ENCODE data around the gene PPM1H.

PPM1H gene

GRCh38 chr12:62683776-62684569, 251.0 kb downstream of the PPM1H start:
- Histone ChIP-seq H3K27ac (ENCODE audit: extremely low read depth, low read depth, low read length) (no peak overlapping the region), H3K4me3 (ENCODE audit: low read depth, low read length) (no peak overlapping the region), H3K36me3 (ENCODE audit: control insufficient read depth in 2 of 2, insufficient read depth in 1 of 2, low read length in 2 of 2) (peaks cover 8 to 19% of the 10 kb centered on the region in 2 experiments), H3K9me3 (ENCODE audit: control insufficient read depth, insufficient read depth, low read depth, low read length) (no peaks in the 10 kb centered on the region), H3K4me1 (ENCODE audit: control insufficient read depth, insufficient read depth, low read length) (no peaks in the 10 kb centered on the region)
- TF ChIP-seq ZNF510 (tag by site-specific recombination; IDR thresholded peaks at IDR 0.05; ENCODE audit: insufficient replicate concordance), result no peak
- no peak for TF ChIP-seq ZNF580 (tag by site-specific recombination; IDR thresholded peaks at IDR 0.05)
- TF ChIP-seq ZNF626 (tag by site-specific recombination; IDR thresholded peaks at IDR 0.05), result no peak
- no peak for TF ChIP-seq ZNF473 (tag by site-specific recombination; IDR thresholded peaks at IDR 0.05)
- TF ChIP-seq GLI4 (tag by site-specific recombination; IDR thresholded peaks at IDR 0.05), result no peak
- ChIA-PET CTCF (no interaction called here), POLR2A (no interaction called here)

- TF ChIP-seq ZIC2 (tag by site-specific recombination; IDR thresholded peaks at IDR 0.05) (no peak), ZNF324 (tag by site-specific recombination; IDR thresholded peaks at IDR 0.05) (no peak), ZFHX2 (tag by site-specific recombination; conservative IDR thresholded peaks at IDR 0.05) (no peak), KLF7 (tag by site-specific recombination; IDR thresholded peaks at IDR 0.05; ENCODE audit: borderline replicate concordance) (no peak), ZNF660 (tag by site-specific recombination; IDR thresholded peaks at IDR 0.05) (no peak), ZNF449 (tag by site-specific recombination; IDR thresholded peaks at IDR 0.05) (no peak), CTCF (tag by site-specific recombination; IDR thresholded peaks at IDR 0.05) (no peak), ZNF548 (tag by site-specific recombination; IDR thresholded peaks at IDR 0.05) (no peak), ZSCAN30 (tag by site-specific recombination; IDR thresholded peaks at IDR 0.05) (no peak), ZNF146 (tag by site-specific recombination; IDR thresholded peaks at IDR 0.05) (no peak), ZNF433 (tag by site-specific recombination; IDR thresholded peaks at IDR 0.05; ENCODE audit: low read depth) (no peak), ZNF366 (tag by site-specific recombination; conservative IDR thresholded peaks at IDR 0.05) (no peak), ZNF677 (tag by site-specific recombination; IDR thresholded peaks at IDR 0.05) (no peak), ZNF76 (tag by site-specific recombination; IDR thresholded peaks at IDR 0.05; ENCODE audit: borderline replicate concordance, low read depth) (no peak), ZNF48 (tag by site-specific recombination; IDR thresholded peaks at IDR 0.05) (no peak), ZBTB1 (tag by site-specific recombination; IDR thresholded peaks at IDR 0.05) (no peak), ZSCAN4 (tag by site-specific recombination; IDR thresholded peaks at IDR 0.05) (no peak), ZNF350 (tag by site-specific recombination; IDR thresholded peaks at IDR 0.05) (no peak)
- no peak overlapping the region for H3K4me3 ChIP-seq (ENCODE audit: low read depth, low read length)
- H3K9me3 ChIP-seq (ENCODE audit: control insufficient read depth, insufficient read depth, low read depth, low read length), result no peaks in the 10 kb centered on the region
- POLR2A ChIA-PET, result no interaction called here
- CTCF ChIA-PET, result interaction anchor here (0.5 kb wide), 1 partner anchor 103 kb away, joined by 5 read pairs; no protein-coding TSS in a partner anchor
- H3K27ac ChIP-seq (ENCODE audit: extremely low read depth, low read depth, low read length), result no peak overlapping the region
- no peaks in the 10 kb centered on the region for H3K4me1 ChIP-seq (ENCODE audit: control insufficient read depth, insufficient read depth, low read length)
- peaks cover 4 to 7% of the 10 kb centered on the region in 2 experiments for H3K36me3 ChIP-seq (ENCODE audit: control insufficient read depth in 2 of 2, insufficient read depth in 1 of 2, low read length in 2 of 2)
Observed at GRCh38 chr12:62681306-62681705, 253.6 kb downstream of the PPM1H start.
